ENCODE measurements around the gene KCNN1.

- TF ChIP-seq POLR2A (IDR thresholded peaks at IDR 0.05), result no peak
- TF ChIP-seq CTCF (IDR thresholded peaks at IDR 0.05), result no peak
Observed at GRCh38 chr19:18016209-18016910, 49.5 kb downstream of the KCNN1 start.

Data from uterus (tissue), 2 donors.